GM12874 (cell line): ENCODE results near the gene CLMN.

ENCODE experiments used
- CTCF ChIP-seq: IDR thresholded peaks from 2 replicates; pipeline ENCODE4 v1.5.1; 2011; ENCODE audit warnings: low read depth, mild to moderate bottlenecking, control low read depth, low read length, moderate library complexity; ENCODE audit not compliant: insufficient read depth

Gene CLMN

DNA sequence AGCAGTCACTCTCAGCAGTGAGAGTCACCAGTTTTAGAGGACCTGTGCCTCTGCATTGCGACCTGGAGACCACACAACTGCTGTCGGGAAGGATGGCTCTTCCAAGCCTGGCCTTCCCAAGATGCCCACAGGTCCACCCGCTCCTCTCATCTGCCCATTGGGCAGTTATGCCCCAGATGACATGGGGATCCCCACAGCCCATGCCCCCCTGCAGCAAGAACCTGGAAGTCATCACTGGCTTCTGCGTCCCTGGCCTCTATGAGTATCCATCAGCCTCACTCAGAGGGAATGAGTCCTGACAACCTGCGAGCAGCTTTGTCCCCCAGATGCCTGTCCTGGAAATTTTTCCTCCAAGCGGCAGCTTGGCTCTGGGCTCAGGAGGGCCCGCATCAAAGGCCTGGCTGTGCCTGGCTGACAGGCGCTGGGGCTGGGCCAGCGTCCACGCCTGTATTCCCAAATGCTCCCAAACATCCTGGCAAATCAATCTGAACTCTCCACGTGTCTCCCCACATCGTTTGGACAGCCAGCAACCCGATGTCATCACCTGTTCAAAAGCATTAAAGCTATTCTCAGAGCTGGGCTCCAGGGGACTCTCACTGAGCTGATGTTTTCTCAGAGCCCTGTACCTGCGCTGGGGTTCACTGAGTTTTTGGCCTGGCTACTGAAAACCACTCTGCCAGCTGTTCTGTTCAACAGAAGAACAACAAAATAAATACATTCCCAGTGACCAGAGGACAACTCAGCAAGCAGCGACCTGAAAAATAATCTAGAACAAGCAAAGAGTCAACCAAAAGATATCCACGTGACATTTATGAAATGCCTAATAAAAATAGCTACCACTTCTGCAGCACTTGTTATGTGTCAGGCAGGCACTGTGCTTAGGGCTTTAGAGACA lies 57.8 kb downstream of the CLMN start:
- no peak for TF ChIP-seq CTCF

DNA sequence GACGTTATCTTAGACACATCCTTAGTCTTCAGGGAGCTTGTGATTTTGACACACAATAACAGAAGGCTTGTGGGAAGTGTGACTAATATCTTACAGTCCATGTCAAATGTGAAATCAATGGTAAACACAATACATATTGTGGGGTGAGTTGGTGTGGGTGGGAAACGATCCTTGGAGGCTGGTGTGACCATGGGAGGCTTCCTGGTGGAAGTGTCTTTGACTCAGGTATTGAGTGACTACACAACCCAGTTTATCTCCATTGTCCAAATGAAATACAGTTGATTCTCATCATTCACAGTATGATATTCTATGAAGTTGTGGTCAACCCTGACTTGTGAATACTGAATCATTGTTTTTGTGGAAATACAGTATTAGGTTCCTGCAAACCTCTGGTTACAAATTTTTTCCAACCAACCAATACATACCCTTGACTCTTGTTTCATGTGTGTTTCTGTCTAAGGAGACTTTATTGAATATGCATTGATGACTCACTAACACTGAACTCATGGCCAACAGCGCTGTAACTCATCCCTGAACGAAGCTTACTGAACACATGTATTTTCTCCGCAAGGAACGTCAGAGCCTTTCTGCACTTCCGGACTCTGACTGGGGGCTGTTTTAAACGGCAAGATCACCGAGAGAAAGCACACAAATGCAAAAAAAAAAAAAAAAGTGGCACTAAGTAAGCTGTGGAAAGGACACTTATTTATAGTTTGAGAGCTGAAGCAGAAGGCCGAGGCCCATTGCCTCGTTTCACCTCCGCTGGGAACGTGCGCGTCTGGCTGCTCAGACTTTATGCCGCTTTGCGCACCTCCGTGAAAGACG lies 59.0 kb downstream of the CLMN start:
- no peak for TF ChIP-seq CTCF

GRCh38 chr14:95258754-95259593 lies 60.7 kb downstream of the CLMN start:
- no peak for TF ChIP-seq CTCF

DNA sequence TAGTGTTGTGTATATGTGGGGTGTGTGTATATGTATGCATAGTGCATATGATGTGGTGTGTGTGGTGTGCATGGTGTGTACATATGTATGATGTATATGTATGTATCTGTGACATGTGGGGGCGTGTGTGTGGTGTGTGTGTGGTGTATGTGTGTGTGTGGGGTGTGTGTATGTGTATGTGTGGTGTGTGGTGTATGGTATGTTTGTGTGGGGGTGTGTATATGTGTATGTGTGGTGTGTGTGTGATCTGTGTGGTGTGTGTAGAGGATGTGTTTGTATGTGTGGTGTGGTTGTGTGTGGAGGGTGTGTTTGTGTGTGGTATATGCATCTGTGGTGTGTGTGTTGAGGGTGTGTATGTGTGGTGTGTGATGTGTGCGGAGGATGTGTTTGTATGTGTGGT lies 61.6 kb downstream of the CLMN start:
- TF ChIP-seq CTCF = no peak

GRCh38 chr14:95257521-95257920 lies 62.2 kb downstream of the CLMN start:
- no peak for TF ChIP-seq CTCF

- TF ChIP-seq CTCF = no peak
These were observed 63.0 kb downstream of the CLMN start for GRCh38 chr14:95256776-95257060.
